Mucosa of stomach (tissue), 1 donor: Measurements from ENCODE around the gene PTPRE.

ENCODE experiments used
- H3K27me3 ChIP-seq: one replicate; pipeline ENCODE4 v1.7.0; 2013; ENCODE audit warnings: mild to moderate bottlenecking, low read length; ENCODE audit not compliant: control insufficient read depth, insufficient read depth
- H3K36me3 ChIP-seq: one replicate; pipeline ENCODE4 v1.7.0; 2013; ENCODE audit warnings: low read length; ENCODE audit not compliant: control insufficient read depth, insufficient read depth
- H3K4me1 ChIP-seq: one replicate; pipeline ENCODE4 v1.7.0; 2013; ENCODE audit warnings: mild to moderate bottlenecking, low read length; ENCODE audit not compliant: control insufficient read depth, insufficient read depth
- H3K4me3 ChIP-seq: one replicate; pipeline ENCODE4 v1.7.0; 2013; ENCODE audit warnings: low read length
- H3K9ac ChIP-seq: one replicate; pipeline ENCODE4 v1.7.0; 2013; ENCODE audit warnings: mild to moderate bottlenecking, low read length, moderate library complexity
- H3K9me3 ChIP-seq: one replicate; pipeline ENCODE4 v1.7.0; 2013; ENCODE audit warnings: mild to moderate bottlenecking, low read length, moderate library complexity; ENCODE audit not compliant: control insufficient read depth
- donor health status: Pancreatic carcinoma.

Gene PTPRE

GRCh38 chr10:127912607-127913367 lies 5.9 kb downstream of the PTPRE start:
- no peak overlapping the region for H3K4me3 ChIP-seq
- H3K36me3 ChIP-seq: no peaks in the 10 kb centered on the region
- H3K9ac ChIP-seq: no peak overlapping the region
- H3K9me3 ChIP-seq: no peaks in the 10 kb centered on the region
- peaks cover 26% of the 10 kb centered on the region for H3K4me1 ChIP-seq
- H3K27me3 ChIP-seq: no peaks in the 10 kb centered on the region

DNA sequence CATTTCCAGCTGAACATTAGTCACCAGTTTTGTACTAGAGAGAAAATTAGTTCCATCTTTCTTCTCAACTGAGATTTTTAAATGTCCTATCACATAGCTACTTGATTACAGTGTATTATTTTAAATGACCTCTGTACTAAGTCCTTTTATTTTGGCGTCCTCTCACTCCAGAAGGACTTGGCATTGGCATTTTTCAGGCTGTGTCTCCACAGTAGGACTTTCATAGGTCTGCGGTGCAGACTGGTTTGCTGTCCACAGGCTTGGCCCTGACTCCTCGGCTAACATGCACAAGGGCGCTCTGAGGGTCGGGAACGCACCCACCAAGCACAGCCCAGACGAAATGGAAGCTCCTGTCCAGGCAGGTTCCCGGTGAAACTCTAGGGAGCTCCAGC lies 6.5 kb downstream of the PTPRE start:
- H3K9me3 ChIP-seq: no peaks in the 10 kb centered on the region
- H3K4me1 ChIP-seq: peaks cover 24% of the 10 kb centered on the region
- H3K36me3 ChIP-seq: no peaks in the 10 kb centered on the region
- H3K9ac ChIP-seq: no peak overlapping the region
- H3K27me3 ChIP-seq: no peaks in the 10 kb centered on the region
- no peak overlapping the region for H3K4me3 ChIP-seq

- Histone ChIP-seq H3K9ac (no peak overlapping the region), H3K27me3 (no peaks in the 10 kb centered on the region), H3K36me3 (no peaks in the 10 kb centered on the region), H3K4me1 (peaks cover 17% of the 10 kb centered on the region), H3K9me3 (no peaks in the 10 kb centered on the region), H3K4me3 (no peak overlapping the region)
Observed at GRCh38 chr10:127915324-127915723, 8.4 kb downstream of the PTPRE start.

DNA sequence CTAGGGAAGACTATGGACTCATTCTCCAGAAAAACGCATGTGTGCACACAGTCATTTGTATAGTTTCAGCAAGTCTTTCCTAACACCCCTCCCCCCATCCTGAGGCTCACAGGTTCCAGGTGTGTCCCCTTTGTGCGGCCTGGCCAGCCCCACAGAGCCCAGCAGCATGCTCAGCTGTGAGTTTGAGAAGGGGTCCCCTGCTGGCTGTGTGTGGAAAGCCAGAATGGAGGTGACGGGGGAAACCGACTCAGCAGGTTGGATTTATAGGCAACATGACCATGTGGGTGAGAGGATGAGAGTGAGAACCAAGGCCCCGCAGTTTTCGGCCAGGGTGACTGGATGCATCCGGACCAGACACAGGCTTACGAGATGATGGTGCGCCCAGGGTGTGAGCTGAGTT lies 9.9 kb downstream of the PTPRE start:
- Histone ChIP-seq H3K27me3 (no peaks in the 10 kb centered on the region), H3K4me3 (no peak overlapping the region), H3K36me3 (no peaks in the 10 kb centered on the region), H3K4me1 (peaks cover 20% of the 10 kb centered on the region), H3K9ac (no peak overlapping the region), H3K9me3 (no peaks in the 10 kb centered on the region)

- Histone ChIP-seq H3K9me3 (no peaks in the 10 kb centered on the region), H3K9ac (no peak overlapping the region), H3K36me3 (no peaks in the 10 kb centered on the region), H3K4me3 (no peak overlapping the region), H3K4me1 (peaks cover 34% of the 10 kb centered on the region), H3K27me3 (no peaks in the 10 kb centered on the region)
Observed at GRCh38 chr10:127918572-127918971, 11.7 kb downstream of the PTPRE start.

- Histone ChIP-seq H3K36me3 (no peaks in the 10 kb centered on the region), H3K27me3 (no peaks in the 10 kb centered on the region), H3K4me3 (no peak overlapping the region), H3K9me3 (no peaks in the 10 kb centered on the region), H3K4me1 (peaks cover 34% of the 10 kb centered on the region), H3K9ac (no peak overlapping the region)
Observed at GRCh38 chr10:127919418-127920271, 12.7 kb downstream of the PTPRE start.

DNA sequence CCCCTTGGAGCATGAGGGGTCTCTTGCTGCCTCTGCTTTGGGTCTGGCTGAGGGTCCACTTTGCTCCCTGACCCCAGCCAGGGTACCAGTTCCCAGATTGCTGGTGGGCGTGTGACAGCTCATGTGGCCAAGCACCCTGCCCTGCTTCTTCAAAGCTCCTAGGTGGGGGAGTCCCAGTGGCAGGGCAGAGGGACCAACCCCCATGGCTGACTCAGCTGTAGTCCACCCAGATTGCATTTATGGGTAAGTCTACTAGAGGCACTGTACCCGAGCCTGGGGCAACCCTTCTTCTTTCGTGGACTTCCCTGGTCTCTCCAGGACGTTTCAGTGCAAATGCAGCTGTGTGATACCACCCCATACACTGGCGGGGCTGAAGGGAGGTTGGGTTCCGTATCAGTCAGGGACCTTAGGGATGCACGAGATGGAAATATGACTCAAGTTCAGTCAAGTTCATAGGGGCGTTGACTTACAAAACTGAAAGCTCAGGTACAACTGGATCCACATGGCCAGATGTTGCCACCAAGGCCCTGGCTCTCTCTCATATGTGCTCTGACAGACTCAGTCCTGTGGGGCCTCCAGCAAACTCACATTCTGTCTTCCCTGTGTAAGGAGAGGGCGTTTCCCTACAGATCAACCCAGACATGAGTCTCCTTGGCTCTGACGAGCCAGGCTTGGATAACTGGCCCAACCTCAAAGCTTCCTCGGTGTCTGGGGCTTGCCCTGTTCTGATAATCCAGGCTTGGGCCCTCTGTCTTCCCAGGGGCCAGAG lies 13.6 kb downstream of the PTPRE start:
- Histone ChIP-seq H3K9me3 (no peaks in the 10 kb centered on the region), H3K4me3 (no peak overlapping the region), H3K36me3 (no peaks in the 10 kb centered on the region), H3K9ac (no peak overlapping the region), H3K4me1 (peaks cover 41% of the 10 kb centered on the region), H3K27me3 (no peaks in the 10 kb centered on the region)

- H3K9ac ChIP-seq: no peak overlapping the region
- no peaks in the 10 kb centered on the region for H3K27me3 ChIP-seq
- no peak overlapping the region for H3K4me3 ChIP-seq
- no peaks in the 10 kb centered on the region for H3K36me3 ChIP-seq
- H3K9me3 ChIP-seq: no peaks in the 10 kb centered on the region
- peaks cover 48% of the 10 kb centered on the region for H3K4me1 ChIP-seq
Observed at GRCh38 chr10:127921075-127921752, 14.3 kb downstream of the PTPRE start.

DNA sequence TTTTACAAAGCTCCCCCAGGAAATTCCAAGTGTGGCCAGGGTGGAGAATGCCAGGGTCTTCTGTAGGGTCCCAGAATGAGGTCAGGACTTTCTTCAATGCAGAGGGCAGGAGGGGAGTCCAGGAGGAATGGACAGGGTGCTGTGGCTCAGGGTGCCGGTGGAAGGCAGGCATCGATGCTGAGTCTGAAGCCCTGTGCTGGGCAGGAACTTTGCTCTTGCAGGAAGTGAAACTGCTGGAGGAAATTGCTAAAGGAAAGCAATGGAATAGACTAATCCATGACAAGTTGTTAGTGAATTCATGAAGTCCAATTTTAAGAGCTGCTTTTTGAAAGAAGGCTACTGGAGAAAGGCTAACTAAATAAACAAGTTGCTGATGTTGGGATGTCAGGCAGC lies 14.8 kb downstream of the PTPRE start:
- H3K4me3 ChIP-seq: no peak overlapping the region
- H3K27me3 ChIP-seq: no peaks in the 10 kb centered on the region
- peaks cover 51% of the 10 kb centered on the region for H3K4me1 ChIP-seq
- no peak overlapping the region for H3K9ac ChIP-seq
- H3K9me3 ChIP-seq: no peaks in the 10 kb centered on the region
- H3K36me3 ChIP-seq: no peaks in the 10 kb centered on the region

- Histone ChIP-seq H3K4me1 (peaks cover 51% of the 10 kb centered on the region), H3K9me3 (no peaks in the 10 kb centered on the region), H3K9ac (no peak overlapping the region), H3K36me3 (no peaks in the 10 kb centered on the region), H3K27me3 (no peaks in the 10 kb centered on the region), H3K4me3 (no peak overlapping the region)
Observed at GRCh38 chr10:127922206-127922605, 15.3 kb downstream of the PTPRE start.

GRCh38 chr10:127922675-127923366 lies 15.9 kb downstream of the PTPRE start:
- Histone ChIP-seq H3K4me1 (peaks cover 56% of the 10 kb centered on the region), H3K9ac (no peak overlapping the region), H3K4me3 (no peak overlapping the region)

More at GRCh38 chr10:127922675-127923366, 15.9 kb downstream of the PTPRE start:
- Histone ChIP-seq H3K9me3 (no peaks in the 10 kb centered on the region), H3K27me3 (no peaks in the 10 kb centered on the region), H3K36me3 (no peaks in the 10 kb centered on the region)
